Mesenteric fat pad (tissue), 1 donor: ENCODE results near the gene COL12A1. TPM values are rescaled to one million over a fixed set of nuclear protein-coding genes. Genes with fewer than 3 reads are reported as not detected.

ENCODE experiments used
- DNase-seq: peaks from one replicate; pipeline ENCODE4 v3.0.0-alpha.2; 2020; ENCODE audit warnings: low spot score
- total RNA-seq: library from RNA; stranded (reverse); fragmentation: NEBNext Ultra II Directional; extraction: Animal tissue kit (Norgen Biotek cat#: 25700); gene quantifications from one replicate; pipeline ENCODE4 v1.2.1, GENCODE V29; 2021
- donor health status: DM: yes; HTN: yes; CAD: no.

The COL12A1 gene
- total RNA-seq, 1 donor from 2014 or later = 376 TPM

DNA sequence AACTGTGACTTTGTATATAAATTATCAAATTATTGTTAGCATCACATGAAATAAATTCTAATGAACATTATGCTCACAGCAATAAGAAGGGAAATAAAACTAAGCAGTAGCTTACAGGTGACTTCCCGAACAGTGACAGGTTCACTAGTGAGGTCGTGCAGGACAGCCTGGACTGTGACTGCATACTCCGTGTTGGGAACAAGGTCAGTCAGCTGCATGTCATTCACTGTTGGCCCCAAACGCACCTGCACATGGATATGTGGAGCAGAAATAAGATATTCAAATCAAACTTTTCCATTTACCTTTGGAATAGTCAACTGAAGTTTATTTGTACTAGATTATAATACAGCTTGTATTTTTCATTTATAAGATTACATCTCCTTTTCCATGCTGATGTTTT is 60.6 kb downstream of the COL12A1 start:
- no peak for DNase-seq

DNA sequence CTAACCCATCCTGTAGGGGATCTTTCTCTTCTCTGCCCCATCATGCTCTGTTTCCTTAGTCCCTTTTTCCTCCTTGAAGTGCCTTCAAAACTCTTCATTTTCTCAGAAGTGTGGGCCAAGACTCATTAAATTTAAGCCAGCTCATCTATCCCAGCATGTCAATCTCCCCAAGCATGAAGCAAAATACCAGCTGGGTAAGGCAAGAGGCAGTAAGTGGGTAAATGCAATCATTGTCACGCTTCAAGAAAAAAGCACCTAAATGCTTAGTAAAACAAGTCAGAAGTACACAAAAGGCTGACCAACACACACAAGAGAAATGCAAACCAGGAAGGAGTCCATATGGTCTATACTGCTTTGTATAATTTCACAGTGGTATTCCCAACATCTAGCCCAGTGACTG is 61.5 kb downstream of the COL12A1 start:
- DNase-seq = no peak

DNA sequence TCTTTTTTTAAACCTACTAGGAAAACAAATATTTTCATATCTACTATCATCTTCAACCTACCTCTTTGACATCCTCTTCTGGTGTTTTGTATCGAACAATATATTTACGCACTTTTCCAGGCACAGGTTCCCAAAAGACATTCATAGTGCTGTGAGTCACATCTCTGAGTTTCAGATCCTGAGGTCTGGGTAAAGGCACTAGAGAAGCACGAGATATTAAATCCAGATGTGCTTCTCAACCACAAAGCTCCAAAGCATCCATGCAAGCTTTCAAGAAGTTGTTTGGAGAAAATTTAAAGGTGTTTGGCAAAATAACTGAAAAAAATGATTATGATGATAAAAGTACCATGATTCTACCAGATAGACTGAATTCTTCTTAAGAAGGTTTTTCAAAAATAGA is 62.7 kb downstream of the COL12A1 start:
- DNase-seq = no peak

DNA sequence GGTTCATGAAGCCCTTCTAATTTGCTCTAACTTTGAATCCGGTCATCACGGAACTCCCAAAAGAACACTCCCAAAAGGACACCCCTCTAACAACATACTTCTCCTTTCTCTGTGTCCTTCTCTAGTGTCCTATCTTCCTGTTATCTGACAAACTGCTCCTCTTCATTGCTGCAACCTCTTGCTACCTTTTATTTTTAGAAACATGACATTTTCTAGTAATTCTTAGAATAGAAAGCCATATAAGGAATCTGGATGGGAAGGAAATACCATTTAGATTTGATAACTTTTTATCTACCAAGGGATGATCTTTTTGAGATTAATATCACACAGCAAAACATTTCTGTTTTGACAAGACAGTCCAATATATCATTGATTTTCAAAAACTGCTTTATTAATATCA is 63.1 kb downstream of the COL12A1 start:
- no peak for DNase-seq

DNA sequence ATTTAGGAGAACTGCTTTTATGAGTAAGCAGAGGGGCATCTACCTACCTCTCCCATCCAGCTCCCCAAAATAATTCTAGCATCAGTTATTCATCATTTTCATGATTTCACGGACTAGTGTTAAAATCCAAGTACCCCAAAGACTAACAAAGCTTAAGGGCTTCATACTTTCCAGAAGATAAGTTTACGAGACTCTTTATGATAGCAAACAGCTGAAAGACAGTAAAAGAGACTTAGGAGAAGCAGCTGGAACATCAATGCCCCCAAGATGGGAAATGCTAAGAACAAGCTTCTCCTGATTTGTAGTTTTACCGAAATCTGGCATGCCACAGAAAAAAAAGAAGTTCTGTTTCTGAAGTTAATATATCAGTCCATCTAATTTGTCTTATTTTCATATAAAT is 70.0 kb downstream of the COL12A1 start:
- DNase-seq = no peak

DNA sequence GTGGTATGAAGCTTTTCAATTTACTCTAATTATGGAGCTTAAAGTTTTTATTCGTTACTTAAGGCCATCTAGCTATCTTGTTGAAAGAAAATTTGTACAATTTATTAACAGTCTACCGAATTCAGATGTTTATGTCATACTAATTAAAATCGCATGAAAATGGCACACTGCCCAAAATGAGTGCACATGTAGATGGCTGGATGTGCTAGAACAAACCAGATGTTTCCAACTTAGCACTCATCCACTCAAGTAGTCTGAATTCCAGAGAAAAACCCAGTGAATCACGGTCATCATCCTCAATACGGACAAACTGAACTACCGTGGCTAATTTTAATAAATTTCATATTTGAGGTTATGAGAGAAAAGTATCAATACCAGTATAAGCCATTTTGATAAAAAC is 70.4 kb downstream of the COL12A1 start:
- DNase-seq = no peak

DNA sequence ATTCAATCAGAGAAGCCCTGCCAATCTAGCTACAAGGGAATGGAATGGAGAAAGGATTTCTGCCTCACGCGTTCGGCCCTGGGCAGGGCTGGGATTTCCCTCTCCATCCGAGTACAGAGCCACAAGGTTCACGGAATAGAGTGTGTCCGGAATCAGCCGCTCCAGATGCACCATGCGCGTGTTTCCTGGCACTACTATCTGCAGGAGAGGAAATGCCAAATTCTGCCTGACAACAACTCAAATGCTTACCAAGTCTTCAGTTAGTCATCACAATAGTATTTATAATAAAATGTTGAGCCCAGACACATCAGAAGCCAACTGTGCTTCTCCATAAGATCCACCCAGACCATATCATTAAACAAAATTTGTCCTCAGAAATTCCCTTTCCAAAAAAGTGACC is 75.1 kb downstream of the COL12A1 start:
- no peak for DNase-seq

DNA sequence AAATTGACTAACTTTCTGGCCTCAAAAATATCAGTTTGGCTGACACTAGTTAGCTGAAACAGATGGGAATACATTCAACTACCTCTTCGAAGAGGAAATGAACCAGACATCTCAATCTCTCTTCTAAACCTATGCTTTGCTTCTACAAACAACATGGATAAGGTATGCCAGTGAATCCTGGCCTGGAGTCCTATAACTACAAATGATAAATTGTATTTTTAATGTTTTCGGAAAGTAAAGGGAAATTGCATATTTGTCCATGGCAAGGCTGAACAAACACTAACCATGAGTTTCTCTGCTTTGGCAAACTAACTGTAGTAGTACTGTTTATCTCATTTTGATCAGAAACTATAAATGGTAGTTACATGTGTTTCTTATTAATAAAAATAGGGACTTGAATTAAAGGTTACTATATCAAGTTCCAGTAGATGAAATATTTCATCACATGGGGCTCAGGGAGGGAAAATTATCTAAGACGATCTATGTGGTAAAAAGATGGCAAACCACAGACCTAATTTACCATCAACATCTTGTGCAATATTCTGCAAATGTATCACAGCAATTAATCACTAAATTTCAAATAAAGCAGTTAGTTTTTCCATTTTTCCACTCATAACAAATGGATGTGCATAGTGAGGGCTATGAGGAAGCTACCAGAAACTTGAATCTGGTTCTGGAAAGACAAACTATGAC is 76.8 kb downstream of the COL12A1 start:
- DNase-seq = no peak

DNA sequence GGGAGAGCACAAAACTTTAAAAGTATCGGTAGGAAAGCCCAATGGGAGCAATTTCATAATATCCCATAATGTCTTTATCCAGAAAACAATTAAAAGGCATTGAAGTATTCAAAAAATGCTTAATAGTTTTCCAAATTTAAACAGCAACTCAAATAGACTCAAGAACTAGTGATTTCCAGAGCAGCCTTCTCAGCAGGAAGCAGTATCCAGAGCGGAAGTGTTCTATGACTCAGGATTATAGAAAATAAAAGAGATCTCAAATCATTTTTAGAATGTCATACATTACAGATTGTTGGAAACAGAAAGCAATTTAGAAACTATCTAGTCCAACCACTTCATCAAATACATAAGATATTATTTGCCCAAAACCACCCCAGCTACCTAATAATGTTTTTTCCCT is 79.3 kb downstream of the COL12A1 start:
- DNase-seq = no peak

DNA sequence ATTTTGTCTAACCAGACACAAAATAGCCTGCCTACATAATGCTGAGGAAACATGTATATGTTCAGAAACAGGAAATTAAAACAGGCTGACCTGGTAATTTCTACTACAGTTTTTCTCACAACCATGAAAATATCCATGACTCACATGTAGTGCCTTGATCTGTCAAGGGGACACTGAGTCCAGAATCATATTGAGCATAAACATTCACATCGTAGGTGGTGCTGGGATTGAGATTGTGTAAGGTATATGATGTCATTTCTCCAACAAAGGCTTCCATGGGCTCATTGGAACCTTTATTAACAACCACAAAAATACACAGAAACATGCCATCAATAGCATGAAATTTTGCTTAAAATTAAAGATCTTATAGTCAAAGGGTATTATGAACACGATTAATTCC is 80.9 kb downstream of the COL12A1 start:
- DNase-seq = no peak

DNA sequence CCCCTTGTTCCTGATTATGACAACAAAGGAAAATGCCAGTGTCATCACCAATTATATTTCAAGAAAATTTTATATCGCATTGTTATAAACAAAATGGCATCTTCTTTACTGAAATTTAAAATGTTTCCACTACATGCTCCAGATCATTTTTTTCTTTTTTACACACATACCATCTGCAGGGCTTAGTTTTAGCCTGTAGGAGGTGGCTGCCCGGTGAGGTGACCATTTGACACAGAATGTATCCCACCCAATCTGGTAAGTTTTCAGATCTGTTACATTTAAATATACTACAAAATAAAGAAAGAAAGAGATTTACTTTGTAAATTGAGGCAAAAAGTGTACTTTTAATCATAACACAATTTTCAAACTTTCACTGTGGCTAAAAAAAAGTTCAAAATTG is 81.8 kb downstream of the COL12A1 start:
- no peak for DNase-seq

DNA sequence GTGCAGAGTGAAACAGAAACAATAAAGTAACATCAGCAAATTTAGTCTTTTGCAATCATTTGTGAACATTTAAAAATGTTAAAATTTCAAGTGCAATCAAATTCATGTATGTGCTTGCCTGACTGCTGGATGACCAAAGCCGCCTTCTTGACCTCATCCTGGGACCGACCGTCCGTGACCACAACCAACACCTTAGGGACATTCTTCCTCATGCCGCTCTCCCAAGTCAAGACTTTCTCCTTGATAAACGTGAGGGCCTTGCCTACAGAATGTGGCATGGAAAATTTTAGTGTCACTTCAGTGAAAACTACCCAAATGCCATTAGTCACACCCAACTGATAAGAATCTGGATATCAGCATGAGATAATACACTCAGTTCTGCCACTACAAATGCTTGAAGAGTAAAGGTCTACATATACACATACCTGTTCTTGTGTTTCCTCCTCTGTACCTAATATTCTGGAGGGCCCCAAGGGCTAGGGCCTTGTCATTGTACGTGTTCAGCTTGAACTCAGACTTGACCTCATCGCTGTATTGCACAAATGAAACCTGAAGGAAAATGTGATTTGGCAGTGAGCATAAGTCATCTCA is 86.8 kb downstream of the COL12A1 start:
- DNase-seq = no peak

DNA sequence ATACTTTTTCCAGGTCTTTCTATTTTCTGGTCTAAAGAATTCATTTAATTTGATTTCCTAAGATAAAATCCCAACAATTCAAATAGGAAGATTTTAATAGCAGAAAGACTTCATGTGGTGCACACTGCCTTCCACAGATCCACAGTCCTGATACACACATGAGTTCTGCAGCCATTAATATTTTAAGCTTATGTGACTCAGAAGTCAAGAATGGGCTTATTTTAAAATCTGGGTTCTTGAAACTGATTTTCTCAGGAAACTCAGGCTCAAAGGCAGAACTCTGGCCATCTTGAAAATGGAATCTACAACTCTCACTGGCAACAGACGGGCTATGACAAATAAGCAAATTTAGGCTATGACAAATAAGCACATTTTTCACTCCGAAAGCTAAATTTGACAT is 88.2 kb downstream of the COL12A1 start:
- DNase-seq = no peak

DNA sequence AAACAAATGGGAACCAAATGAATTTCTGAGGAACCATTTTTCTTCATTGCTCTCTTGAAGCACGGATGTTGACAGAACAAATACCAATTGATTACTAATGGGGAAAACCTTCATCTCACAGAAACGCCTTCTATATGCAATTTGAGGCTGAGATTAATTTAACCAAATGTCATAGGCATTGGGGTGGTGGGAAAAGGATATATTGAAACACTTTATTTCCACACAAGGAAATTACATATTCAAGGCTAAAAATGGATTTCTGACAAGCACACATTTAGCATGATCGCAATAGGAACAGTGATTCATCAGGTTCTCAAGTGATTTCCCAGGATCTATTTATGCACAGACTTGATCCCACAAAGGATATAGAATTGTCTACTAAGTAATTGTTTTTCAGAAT is 88.9 kb downstream of the COL12A1 start:
- no peak for DNase-seq

DNA sequence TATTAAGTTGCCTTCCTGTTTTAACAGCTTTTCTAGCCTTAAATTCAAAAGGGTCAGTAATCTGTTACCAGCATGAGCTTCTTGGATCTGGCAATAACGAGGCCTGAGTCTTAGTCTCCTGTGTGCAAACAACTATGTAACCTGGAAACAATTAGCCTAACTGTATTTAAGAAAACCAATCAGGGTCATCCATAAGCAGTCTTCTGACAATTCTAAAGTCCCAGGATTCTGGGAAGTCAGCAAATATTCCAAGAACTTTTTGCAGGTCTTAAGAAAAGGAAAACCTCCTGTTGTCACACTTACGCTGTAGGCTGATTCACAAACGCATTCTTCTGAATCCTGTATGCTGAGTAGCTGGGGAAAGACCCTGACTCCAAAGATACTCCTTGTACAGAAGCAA is 90.4 kb downstream of the COL12A1 start:
- DNase-seq = no peak

DNA sequence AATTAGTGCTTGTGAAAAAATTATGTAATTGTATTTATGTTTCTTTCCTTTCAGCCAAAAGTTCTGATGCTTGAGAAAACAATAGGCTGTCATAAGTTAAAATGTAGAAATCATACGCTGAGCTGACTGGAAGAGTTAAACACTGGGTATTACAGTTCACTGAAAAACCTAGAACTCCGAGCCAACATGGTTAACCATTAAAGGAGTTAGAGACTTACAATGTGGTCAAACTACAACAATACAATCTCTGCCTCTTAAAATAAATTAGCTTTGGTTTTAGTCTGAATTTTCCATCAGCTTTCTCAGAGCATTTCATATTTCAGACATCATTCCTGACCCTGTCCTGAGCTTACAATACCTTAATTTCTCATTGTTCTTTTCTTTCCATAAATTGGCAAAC is 91.0 kb downstream of the COL12A1 start:
- no peak for DNase-seq

DNA sequence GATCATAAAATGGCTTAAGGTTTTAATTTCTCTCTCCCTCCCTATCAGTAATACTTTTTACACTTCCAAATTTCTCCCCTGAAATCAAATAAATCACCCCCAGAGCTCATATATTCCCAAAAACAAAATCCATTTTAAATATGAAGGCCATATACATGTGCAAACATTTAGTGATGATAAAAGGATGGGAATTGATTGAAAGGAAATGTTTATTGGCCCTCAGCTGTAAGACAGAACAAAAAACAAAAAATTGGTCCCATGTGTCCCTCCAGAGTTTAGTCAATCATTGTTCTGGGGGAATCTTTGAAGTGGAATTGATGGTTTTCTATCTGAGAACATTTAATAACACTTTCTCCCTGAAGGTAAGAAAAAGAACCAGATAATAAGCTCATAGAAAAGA is 91.7 kb downstream of the COL12A1 start:
- no peak for DNase-seq

DNA sequence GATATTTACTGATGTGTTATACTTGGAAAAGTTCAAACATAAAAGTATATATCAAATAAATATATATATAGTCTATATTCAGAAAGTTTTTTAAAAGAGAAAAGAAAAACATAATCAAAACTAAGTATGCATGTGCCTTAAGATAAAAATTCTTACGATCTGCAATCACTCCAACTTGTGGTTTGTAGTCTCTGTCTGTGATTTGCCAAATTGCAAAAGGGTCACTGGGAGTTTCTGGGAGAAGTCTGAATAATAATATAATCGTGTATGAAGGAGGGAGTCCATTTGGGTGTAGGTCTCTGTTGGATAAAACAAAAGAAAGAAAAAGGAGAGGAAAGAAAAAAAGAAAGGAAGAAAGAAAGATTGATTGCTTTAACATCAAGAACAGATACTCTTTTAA is 92.4 kb downstream of the COL12A1 start:
- DNase-seq = no peak

DNA sequence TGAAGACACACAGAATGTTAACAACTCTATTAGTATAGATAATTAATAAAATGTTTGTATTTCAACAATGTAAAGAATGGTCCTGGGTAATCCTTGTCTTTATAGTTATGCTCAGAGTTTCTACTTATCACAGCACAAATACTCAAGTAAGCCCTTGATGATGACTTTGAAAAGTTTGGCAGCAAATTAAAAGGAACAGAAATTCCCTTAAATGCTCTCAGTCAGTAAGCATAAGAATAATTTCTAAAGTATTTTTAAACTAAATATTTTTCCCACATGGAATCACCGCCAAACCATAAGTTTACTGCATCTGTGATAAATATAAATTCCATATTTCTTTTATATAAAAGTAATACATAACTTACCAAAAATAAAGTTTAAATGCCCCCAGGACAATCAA is 96.1 kb downstream of the COL12A1 start:
- DNase-seq = no peak

DNA sequence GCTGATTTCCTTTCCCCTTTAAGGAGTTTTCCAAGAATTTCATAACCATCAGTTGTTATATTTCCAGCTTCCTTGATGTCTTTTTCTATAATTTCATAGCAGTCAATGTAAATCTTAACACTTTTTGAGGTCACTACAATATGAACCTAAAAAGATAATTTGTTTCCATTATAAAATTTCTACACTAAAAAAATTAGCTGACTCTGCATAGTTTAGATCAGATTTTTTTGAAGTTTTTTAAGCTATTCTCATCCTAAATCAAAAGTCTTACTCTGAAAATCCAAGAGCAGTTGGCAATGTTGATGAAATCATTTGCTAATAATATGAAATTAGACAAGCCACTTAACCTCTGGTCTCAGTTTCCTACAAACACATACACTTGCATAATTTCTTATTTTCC is 96.8 kb downstream of the COL12A1 start:
- no peak for DNase-seq

DNA sequence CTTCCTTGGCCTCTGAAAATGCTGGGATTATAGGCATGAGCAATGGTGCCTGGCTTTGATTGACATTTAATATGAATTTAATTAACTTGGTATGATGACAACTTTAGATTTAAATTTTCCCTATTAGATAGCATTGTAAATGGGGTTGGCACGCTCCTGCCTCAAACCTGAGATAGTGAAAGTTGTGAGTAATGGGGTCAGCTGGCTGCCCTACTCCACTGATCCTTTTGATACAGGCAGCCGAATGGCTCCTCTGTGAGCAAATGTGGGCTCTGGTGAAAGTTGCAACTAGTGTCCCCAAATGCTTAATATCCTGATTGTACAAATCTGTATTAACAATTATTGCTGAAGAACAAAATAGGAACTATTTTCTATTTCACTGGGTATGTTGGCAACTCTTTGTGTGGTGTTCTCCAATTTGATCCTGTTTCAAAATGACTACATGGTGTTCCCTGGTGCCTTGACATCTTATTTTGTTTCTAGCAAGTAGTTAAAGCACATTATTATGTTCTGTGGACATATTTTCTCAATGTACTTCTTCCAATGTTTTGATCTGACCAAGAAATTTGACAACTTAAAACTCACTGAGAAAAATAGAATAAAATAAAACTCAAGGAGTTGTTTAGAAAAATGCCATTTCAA is 97.4 kb downstream of the COL12A1 start:
- DNase-seq = no peak

DNA sequence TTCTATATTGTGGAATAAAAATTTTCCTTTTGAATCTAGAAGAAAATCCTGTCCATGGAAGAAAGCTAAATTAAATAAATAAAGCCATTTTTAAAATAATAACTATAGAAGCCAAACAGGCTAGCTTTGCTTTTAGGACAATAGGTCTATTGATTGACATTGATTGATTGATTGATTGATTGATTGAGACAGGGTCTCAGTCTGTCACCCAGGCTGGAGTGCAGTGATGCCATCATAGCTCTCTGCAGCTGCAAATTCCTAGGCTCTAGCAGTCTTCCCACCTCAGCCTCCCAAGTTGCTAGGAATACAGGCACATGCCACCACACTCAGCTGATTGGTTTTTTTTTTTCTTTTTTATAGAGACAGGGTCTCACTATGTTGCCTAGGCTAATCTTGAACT is 97.9 kb downstream of the COL12A1 start:
- no peak for DNase-seq

DNA sequence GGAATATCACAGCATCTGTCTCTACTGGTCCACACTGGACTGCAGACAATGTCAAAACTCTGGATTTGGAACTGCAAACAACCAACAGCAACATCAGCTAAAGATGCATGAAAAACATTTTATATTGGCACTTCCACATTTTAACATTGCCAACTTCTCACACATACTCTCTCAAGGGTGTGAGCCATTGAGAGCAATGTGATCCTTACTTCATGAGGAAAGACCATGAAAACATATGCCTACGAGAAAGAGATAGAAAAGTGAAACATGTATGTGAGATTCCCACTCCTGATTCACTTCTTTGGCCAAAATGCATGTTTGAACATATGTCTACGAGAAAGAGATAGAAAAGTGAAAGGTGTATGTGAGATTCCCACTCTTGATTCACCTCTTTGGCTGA is 99.4 kb downstream of the COL12A1 start:
- no peak for DNase-seq
